Liver (tissue), 9 donors: ENCODE measurements around the gene RAB11FIP3. TPM values are rescaled to one million over a fixed set of nuclear protein-coding genes. Genes with fewer than 3 reads are reported as not detected.

Experiments used
- DNase-seq: peaks from one replicate; pipeline ENCODE4 v3.0.0-alpha.2; 2017; ENCODE audit warnings: low spot score
- H3K27ac ChIP-seq, 2 donors: one replicate each; pipeline ENCODE4 v1.7.0; 2013; ENCODE audit warnings: inconsistent platforms in 2 of 2, low read length in 2 of 2, control low read depth in 1 of 2, low read depth in 1 of 2, mild to moderate bottlenecking in 1 of 2
- H3K27me3 ChIP-seq, 4 donors: one replicate each; pipeline versions ENCODE4 v1.6.1 to v1.7.0; 2013; ENCODE audit warnings: low read length in 3 of 4, inconsistent platforms in 1 of 4, mild to moderate bottlenecking in 1 of 4, moderate library complexity in 1 of 4; ENCODE audit not compliant: control insufficient read depth in 4 of 4, insufficient read depth in 4 of 4
- H3K36me3 ChIP-seq, 4 donors: one replicate each; pipeline versions ENCODE4 v1.6.1 to v1.7.0; 2013; ENCODE audit warnings: low read length in 3 of 4, mild to moderate bottlenecking in 3 of 4, low read depth in 1 of 4, moderate library complexity in 1 of 4; ENCODE audit not compliant: control insufficient read depth in 4 of 4, insufficient read depth in 3 of 4
- H3K4me1 ChIP-seq, 4 donors: one replicate each; pipeline versions ENCODE4 v1.6.1 to v1.7.0; 2013; ENCODE audit warnings: low read length in 3 of 4, mild to moderate bottlenecking in 3 of 4, moderate library complexity in 1 of 4; ENCODE audit not compliant: control insufficient read depth in 4 of 4, insufficient read depth in 4 of 4
- H3K4me3 ChIP-seq, 3 donors: one replicate each; pipeline versions ENCODE4 v1.6.1 to v1.7.0; 2013; ENCODE audit warnings: low read length in 3 of 3, control low read depth in 1 of 3, low read depth in 1 of 3, mild to moderate bottlenecking in 1 of 3
- H3K9ac ChIP-seq, 2 donors: one replicate each; pipeline ENCODE4 v1.7.0; 2013; ENCODE audit warnings: low read length in 2 of 2, mild to moderate bottlenecking in 2 of 2, moderate library complexity in 2 of 2, control low read depth in 1 of 2, low read depth in 1 of 2
- H3K9me3 ChIP-seq, 4 donors: one replicate each; pipeline versions ENCODE4 v1.6.1 to v1.7.0; 2013; ENCODE audit warnings: low read length in 3 of 4; ENCODE audit not compliant: control insufficient read depth in 4 of 4
- ATF3 ChIP-seq: IDR thresholded peaks from 2 replicates; pipeline ENCODE4 v1.6.1; 2016; ENCODE audit warnings: antibody characterized with exemption
- CTCF ChIP-seq: fragments of 150-350 bp; IDR thresholded peaks from 2 replicates; pipeline ENCODE4 v1.5.1; 2017; ENCODE audit warnings: improper control_type of control experiment, low read depth, low read length; ENCODE audit not compliant: missing input control
- EGR1 ChIP-seq, 2 donors: IDR thresholded peaks; 2 replicates each; pipeline ENCODE4 v1.6.1; 2016 to 2018; ENCODE audit warnings: antibody characterized with exemption in 2 of 2, low read depth in 2 of 2
- FOXA1 ChIP-seq: IDR thresholded peaks from 2 replicates; pipeline ENCODE4 v1.6.1; 2016; ENCODE audit warnings: antibody characterized with exemption
- FOXA2 ChIP-seq: IDR thresholded peaks from 2 replicates; pipeline ENCODE4 v1.6.1; 2016; ENCODE audit warnings: antibody characterized with exemption
- GABPA ChIP-seq, 2 donors: IDR thresholded peaks in 1 of 2; conservative IDR thresholded peaks in 1 of 2; 2 replicates each; pipeline ENCODE4 v1.6.1; 2016; ENCODE audit warnings: antibody characterized with exemption in 2 of 2, mild to moderate bottlenecking in 1 of 2, moderate library complexity in 1 of 2
- HNF4A ChIP-seq, 2 donors: conservative IDR thresholded peaks; 2 replicates each; pipeline ENCODE4 v1.6.1; 2016; ENCODE audit warnings: antibody characterized with exemption in 2 of 2, mild to moderate bottlenecking in 2 of 2
- HNF4G ChIP-seq: IDR thresholded peaks from 2 replicates; pipeline ENCODE4 v1.6.1; 2016; ENCODE audit warnings: antibody characterized with exemption
- JUND ChIP-seq, 2 donors: IDR thresholded peaks; 2 replicates each; pipeline ENCODE4 v1.6.1; 2016; ENCODE audit warnings: antibody characterized with exemption in 2 of 2
- MAX ChIP-seq: IDR thresholded peaks from 2 replicates; pipeline ENCODE4 v1.6.1; 2016; ENCODE audit warnings: antibody characterized with exemption
- NR2F2 ChIP-seq: IDR thresholded peaks from 2 replicates; pipeline ENCODE4 v1.6.1; 2016; ENCODE audit warnings: antibody characterized with exemption
- RAD21 ChIP-seq, 2 donors: IDR thresholded peaks; 2 replicates each; pipeline ENCODE4 v1.6.1; 2016; ENCODE audit warnings: antibody characterized with exemption in 2 of 2, mild to moderate bottlenecking in 2 of 2
- REST ChIP-seq: IDR thresholded peaks from 2 replicates; pipeline ENCODE4 v1.6.1; 2016; ENCODE audit warnings: antibody characterized with exemption, mild to moderate bottlenecking
- RXRA ChIP-seq, 2 donors: IDR thresholded peaks; 2 replicates each; pipeline ENCODE4 v1.6.1; 2017 to 2018; ENCODE audit warnings: antibody characterized with exemption in 2 of 2, mild to moderate bottlenecking in 1 of 2
- SP1 ChIP-seq: IDR thresholded peaks from 2 replicates; pipeline ENCODE4 v1.6.1; 2018; ENCODE audit warnings: antibody characterized with exemption, mild to moderate bottlenecking
- TAF1 ChIP-seq: conservative IDR thresholded peaks from 2 replicates; pipeline ENCODE4 v1.6.1; 2016; ENCODE audit warnings: antibody characterized with exemption, mild to moderate bottlenecking
- YY1 ChIP-seq: IDR thresholded peaks from 2 replicates; pipeline ENCODE4 v1.6.1; 2016; ENCODE audit warnings: antibody characterized with exemption, mild to moderate bottlenecking
- ZBTB33 ChIP-seq: IDR thresholded peaks from 2 replicates; pipeline ENCODE4 v1.6.1; 2016; ENCODE audit warnings: antibody characterized with exemption
- WGBS: extraction: QIAGEN DNeasy Blood & Tissue Kit; methylation state at CpG from one replicate; pipeline ENCODE4 v1.1.7; 2013; 5-methylcytosine and 5-hydroxymethylcytosine counted together
- polyA plus RNA-seq, 2 donors: library from polyadenylated mRNA; stranded (reverse) in 1 of 2; unstranded in 1 of 2; fragments of 200-250 nt in 1 of 2; fragments of >200 nt in 1 of 2; fragmentation: Nextera tagmentation in 1 of 2; extraction: Ambion mirVana in 1 of 2; gene quantifications; one replicate each; pipeline versions ENCODE4 v1.2.1 to v1.2.3, GENCODE V29; 2013 to 2015
- total RNA-seq, 2 donors: library from RNA; depleted of rRNA; stranded (reverse); fragments of >200 nt; gene quantifications; one replicate each; pipeline ENCODE4 v1.2.3, GENCODE V29; 2014
- donor health status: healthy.
- donor health status: healthy.
- donor health status: healthy.
- donor health status: healthy.
- donor health status: healthy.

The RAB11FIP3 gene
- total and polyA plus RNA-seq, 4 donors = 3.5 to 29.4 (median 15.7) TPM

GRCh38 chr16:470418-470817 lies 45.0 kb downstream of the RAB11FIP3 start:
- Histone ChIP-seq H3K9ac (no peak overlapping the region), H3K9me3 (no peaks in the 10 kb centered on the region), H3K4me1 (no peaks in the 10 kb centered on the region), H3K27ac (no peak overlapping the region), H3K27me3 (no peaks in the 10 kb centered on the region), H3K36me3 (peaks cover 0 to 11% (median 6%) of the 10 kb centered on the region in 4 donors), H3K4me3 (no peak overlapping the region)
- 92% methylated on average over 4 of the region's 4 CpGs for WGBS
- TF ChIP-seq RAD21 (IDR thresholded peaks at IDR 0.05) = no peak
- no peak for DNase-seq

GRCh38 chr16:471353-472198 lies 46.1 kb downstream of the RAB11FIP3 start:
- Histone ChIP-seq H3K27ac (no peak overlapping the region), H3K4me1 (no peaks in the 10 kb centered on the region), H3K4me3 (no peak overlapping the region), H3K27me3 (no peaks in the 10 kb centered on the region), H3K9ac (no peak overlapping the region), H3K36me3 (peaks cover 0 to 11% (median 6%) of the 10 kb centered on the region in 4 donors), H3K9me3 (no peaks in the 10 kb centered on the region)
- no peak for DNase-seq
- WGBS = 94% methylated on average over 32 of the region's 32 CpGs
- TF ChIP-seq YY1 = no peak
- TF ChIP-seq FOXA2 = no peak
- no peak for TF ChIP-seq HNF4A (conservative IDR thresholded peaks at IDR 0.05)
- TF ChIP-seq CTCF = no peak
- no peak for TF ChIP-seq NR2F2
- TF ChIP-seq SP1 = no peak
- TF ChIP-seq EGR1 (IDR thresholded peaks at IDR 0.05; ENCODE audit: low read depth in 2 of 2) = no peak
- no peak for TF ChIP-seq GABPA (IDR thresholded peaks at IDR 0.05 in 1 of 2, conservative IDR thresholded peaks at IDR 0.05 in 1 of 2)
- no peak for TF ChIP-seq RAD21 (IDR thresholded peaks at IDR 0.05)
- TF ChIP-seq ZBTB33 = no peak
- no peak for TF ChIP-seq JUND (IDR thresholded peaks at IDR 0.05)
- no peak for TF ChIP-seq MAX
- no peak for TF ChIP-seq REST
- no peak for TF ChIP-seq FOXA1
- no peak for TF ChIP-seq RXRA (IDR thresholded peaks at IDR 0.05)
- TF ChIP-seq ATF3 = no peak
- TF ChIP-seq HNF4G = no peak
- TF ChIP-seq TAF1 = no peak
